ENCODE data around the gene OR6M1. TPM values are rescaled to one million over a fixed set of nuclear protein-coding genes. Genes with fewer than 3 reads are reported as not detected.

OR6M1 gene
- total and polyA plus RNA-seq, 2 of the 4 experiments (the other 2 are of a cell fraction) = not detected

- H3K18ac ChIP-seq (ENCODE audit: low read depth, low read length) = no peak overlapping the region
- H3K27me3 ChIP-seq (ENCODE audit: control insufficient read depth, insufficient read depth, low read length) = no peaks in the 10 kb centered on the region
- DNase-seq = no peak
- no peak overlapping the region for H3K56ac ChIP-seq (ENCODE audit: extremely low read depth, insufficient read depth, low read length)
- no peak overlapping the region for H4K5ac ChIP-seq (ENCODE audit: low read depth, low read length)
- no peak overlapping the region for H4K8ac ChIP-seq (ENCODE audit: low read depth in 2 of 2, low read length in 2 of 2)
- no peaks in the 10 kb centered on the region for H4K20me1 ChIP-seq (ENCODE audit: insufficient read depth, low read length)
- H3K4ac ChIP-seq (ENCODE audit: low read depth, low read length) = no peak overlapping the region
- ChIA-PET POLR2A (ENCODE audit: unreplicated experiment) (no interaction called here), CTCF (no interaction called here)
- H3K14ac ChIP-seq (replicated peaks; ENCODE audit: low read depth, low read length) = no peak overlapping the region
- intact Hi-C loops (cut with micrococcal nuclease) (no loop called here), dilution Hi-C loops (cut with HindIII; ENCODE audit: low sequenced_read_pairs, unreplicated experiment) (no loop called here), in situ Hi-C loops (cut with MboI; ENCODE audit: low sequenced_read_pairs) (no loop called here)
- TF ChIP-seq MAFK (IDR thresholded peaks at IDR 0.05; ENCODE audit: low read depth, low read length) = no peak
- no peak for TF ChIP-seq RFX5 (IDR thresholded peaks at IDR 0.05; ENCODE audit: low read depth, low read length)
- no peak for TF ChIP-seq BHLHE40 (IDR thresholded peaks at IDR 0.05; ENCODE audit: low read depth, low read length)
- TF ChIP-seq, protein P1, sequence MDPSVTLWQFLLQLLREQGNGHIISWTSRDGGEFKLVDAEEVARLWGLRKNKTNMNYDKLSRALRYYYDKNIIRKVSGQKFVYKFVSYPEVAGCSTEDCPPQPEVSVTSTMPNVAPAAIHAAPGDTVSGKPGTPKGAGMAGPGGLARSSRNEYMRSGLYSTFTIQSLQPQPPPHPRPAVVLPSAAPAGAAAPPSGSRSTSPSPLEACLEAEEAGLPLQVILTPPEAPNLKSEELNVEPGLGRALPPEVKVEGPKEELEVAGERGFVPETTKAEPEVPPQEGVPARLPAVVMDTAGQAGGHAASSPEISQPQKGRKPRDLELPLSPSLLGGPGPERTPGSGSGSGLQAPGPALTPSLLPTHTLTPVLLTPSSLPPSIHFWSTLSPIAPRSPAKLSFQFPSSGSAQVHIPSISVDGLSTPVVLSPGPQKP (IDR thresholded peaks at IDR 0.05; ENCODE audit: borderline replicate concordance, low read depth, low read length) = no peak
- TF ChIP-seq CEBPB (IDR thresholded peaks at IDR 0.05; ENCODE audit: low read depth, low read length) = no peak
- TF ChIP-seq RAD21 (IDR thresholded peaks at IDR 0.05; ENCODE audit: low read length) = no peak
- no peak for TF ChIP-seq MXI1 (IDR thresholded peaks at IDR 0.05; ENCODE audit: borderline replicate concordance, low read depth, low read length)
- TF ChIP-seq FOS (IDR thresholded peaks at IDR 0.05; ENCODE audit: low read depth, low read length) = no peak
- no peak for TF ChIP-seq MAZ (IDR thresholded peaks at IDR 0.05; ENCODE audit: borderline replicate concordance, low read depth, low read length)
- TF ChIP-seq, protein P2, sequence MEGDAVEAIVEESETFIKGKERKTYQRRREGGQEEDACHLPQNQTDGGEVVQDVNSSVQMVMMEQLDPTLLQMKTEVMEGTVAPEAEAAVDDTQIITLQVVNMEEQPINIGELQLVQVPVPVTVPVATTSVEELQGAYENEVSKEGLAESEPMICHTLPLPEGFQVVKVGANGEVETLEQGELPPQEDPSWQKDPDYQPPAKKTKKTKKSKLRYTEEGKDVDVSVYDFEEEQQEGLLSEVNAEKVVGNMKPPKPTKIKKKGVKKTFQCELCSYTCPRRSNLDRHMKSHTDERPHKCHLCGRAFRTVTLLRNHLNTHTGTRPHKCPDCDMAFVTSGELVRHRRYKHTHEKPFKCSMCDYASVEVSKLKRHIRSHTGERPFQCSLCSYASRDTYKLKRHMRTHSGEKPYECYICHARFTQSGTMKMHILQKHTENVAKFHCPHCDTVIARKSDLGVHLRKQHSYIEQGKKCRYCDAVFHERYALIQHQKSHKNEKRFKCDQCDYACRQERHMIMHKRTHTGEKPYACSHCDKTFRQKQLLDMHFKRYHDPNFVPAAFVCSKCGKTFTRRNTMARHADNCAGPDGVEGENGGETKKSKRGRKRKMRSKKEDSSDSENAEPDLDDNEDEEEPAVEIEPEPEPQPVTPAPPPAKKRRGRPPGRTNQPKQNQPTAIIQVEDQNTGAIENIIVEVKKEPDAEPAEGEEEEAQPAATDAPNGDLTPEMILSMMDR (conservative IDR thresholded peaks at IDR 0.05; ENCODE audit: low read depth, low read length) = no peak
- no peak for TF ChIP-seq CHD1 (IDR thresholded peaks at IDR 0.05; ENCODE audit: low read depth, low read length)
- TF ChIP-seq USF2 (IDR thresholded peaks at IDR 0.05; ENCODE audit: low read depth, low read length) = no peak
- no peak for TF ChIP-seq SMC3 (IDR thresholded peaks at IDR 0.05; ENCODE audit: low read depth, low read length)
- TF ChIP-seq RCOR1 (IDR thresholded peaks at IDR 0.05; ENCODE audit: insufficient replicate concordance, low read length) = no peak
- no peak for TF ChIP-seq POLR2A (IDR thresholded peaks at IDR 0.05; ENCODE audit: low read depth, low read length)
- TF ChIP-seq NFE2L2 (IDR thresholded peaks at IDR 0.05; ENCODE audit: low read depth, low read length) = no peak
- no peak overlapping the region for H3K23ac ChIP-seq (ENCODE audit: low read depth, low read length)
- H3K4me2 ChIP-seq (ENCODE audit: low read depth, low read length) = no peak overlapping the region
- H2BK5ac ChIP-seq (ENCODE audit: low read depth, low read length, poor library complexity, severe bottlenecking) = no peak overlapping the region
- no TSS peak for BruUV-seq (replicated peaks)
- H3K27ac ChIP-seq (ENCODE audit: insufficient read depth, low read length) = no peak overlapping the region
- H2BK120ac ChIP-seq (ENCODE audit: low read depth, low read length) = no peak overlapping the region
- WGBS, 2 experiments (ENCODE audit: extremely low coverage in 2 of 2, insufficient read length in 1 of 2) = no CpG with 5 or more reads among the region's 1 CpG
- no peak overlapping the region for H2BK20ac ChIP-seq (ENCODE audit: low read depth, low read length)
- H3K4me3 ChIP-seq (ENCODE audit: insufficient read depth, low read depth, low read length) = no peak overlapping the region
- no peaks in the 10 kb centered on the region for H3K36me3 ChIP-seq (ENCODE audit: control insufficient read depth, insufficient read depth, low read length)
- H3K9me1 ChIP-seq (ENCODE audit: insufficient read depth, low read length) = no peaks in the 10 kb centered on the region
- no peaks in the 10 kb centered on the region for H3K4me1 ChIP-seq (ENCODE audit: control insufficient read depth, insufficient read depth, low read length)
- H2AFZ ChIP-seq (replicated peaks; ENCODE audit: low read length, poor library complexity) = no peak overlapping the region
- H4K91ac ChIP-seq (ENCODE audit: insufficient read depth, low read depth, low read length) = no peak overlapping the region
- H3K9ac ChIP-seq (ENCODE audit: low read depth, low read length) = no peak overlapping the region
- no peaks in the 10 kb centered on the region for H3K79me1 ChIP-seq (ENCODE audit: low read depth in 1 of 2, low read length in 2 of 2)
- no peak for ATAC-seq (ENCODE audit: low read depth)
- no peak overlapping the region for H2AK9ac ChIP-seq (replicated peaks; ENCODE audit: low read depth, low read length, poor library complexity)
- no peak overlapping the region for H2AK5ac ChIP-seq (ENCODE audit: low read depth, low read length)
- H2BK15ac ChIP-seq (ENCODE audit: low read depth, low read length) = no peak overlapping the region
- H3K9me3 ChIP-seq (ENCODE audit: control insufficient read depth, insufficient read depth, low read length) = no peaks in the 10 kb centered on the region
Measured at GRCh38 chr11:123838659-123839058, 32.5 kb upstream of the OR6M1 start.
